H9 (cell line): ENCODE data around the gene EDIL3. TPM values are rescaled to one million over a fixed set of nuclear protein-coding genes. Genes with fewer than 3 reads are reported as not detected.

Experiments
- DNase-seq: peaks from one replicate; pipeline ENCODE4 v3.0.0-alpha.2; 2017
- H2AFZ ChIP-seq: one replicate; pipeline ENCODE4 v1.6.1; 2013; ENCODE audit warnings: mild to moderate bottlenecking, low read length, control low read depth, moderate library complexity
- H2AK5ac ChIP-seq: 2 replicates; pipeline ENCODE4 v1.6.1; 2013; ENCODE audit warnings: low read length, control low read depth, mixed read lengths; ENCODE audit not compliant: insufficient read length
- H2BK120ac ChIP-seq: one replicate; pipeline ENCODE4 v1.6.1; 2013; ENCODE audit warnings: low read depth, mild to moderate bottlenecking, low read length, control low read depth, inconsistent platforms; ENCODE audit not compliant: poor library complexity, severe bottlenecking
- H2BK12ac ChIP-seq: 2 replicates; pipeline ENCODE4 v1.6.1; 2013; ENCODE audit warnings: low read length, control low read depth, mixed read lengths, low read depth; ENCODE audit not compliant: insufficient read length
- H2BK15ac ChIP-seq: 2 replicates; pipeline ENCODE4 v1.6.1; 2013; ENCODE audit warnings: low read depth, low read length, control low read depth
- H2BK20ac ChIP-seq: one replicate; pipeline ENCODE4 v1.6.1; 2013; ENCODE audit warnings: low read depth, mild to moderate bottlenecking, low read length, control low read depth, inconsistent platforms; ENCODE audit not compliant: poor library complexity, severe bottlenecking
- H2BK5ac ChIP-seq: 2 replicates; pipeline ENCODE4 v1.6.1; 2013; ENCODE audit warnings: low read length, control low read depth, mixed read lengths; ENCODE audit not compliant: insufficient read length
- H3K14ac ChIP-seq: 2 replicates; pipeline ENCODE4 v1.6.1; 2013; ENCODE audit warnings: low read length, control low read depth; ENCODE audit not compliant: insufficient read depth
- H3K18ac ChIP-seq: 2 replicates; pipeline ENCODE4 v1.6.1; 2013; ENCODE audit warnings: low read depth, mild to moderate bottlenecking, mixed read lengths, low read length, control low read depth; ENCODE audit not compliant: insufficient read length
- H3K23ac ChIP-seq: 2 replicates; pipeline ENCODE4 v1.6.1; 2013; ENCODE audit warnings: low read length, control low read depth, mixed read lengths, low read depth; ENCODE audit not compliant: insufficient read length
- H3K23me2 ChIP-seq: 2 replicates; pipeline ENCODE4 v1.6.1; 2013; ENCODE audit warnings: low read depth, mild to moderate bottlenecking, mixed read lengths, low read length, control low read depth; ENCODE audit not compliant: insufficient read length, poor library complexity, severe bottlenecking
- H3K27ac ChIP-seq: 2 replicates; pipeline ENCODE4 v1.5.1; 2013; ENCODE audit warnings: low read length, control low read depth, mixed read lengths, low read depth; ENCODE audit not compliant: insufficient read length
- H3K27me3 ChIP-seq: 2 replicates; pipeline ENCODE4 v1.6.1; 2013; ENCODE audit warnings: low read length, control low read depth, inconsistent platforms; ENCODE audit not compliant: insufficient read depth
- H3K4ac ChIP-seq: 2 replicates; pipeline ENCODE4 v1.6.1; 2013; ENCODE audit warnings: low read depth, mild to moderate bottlenecking, control low read depth, inconsistent platforms, low read length, moderate library complexity
- H3K4me1 ChIP-seq: 2 replicates; pipeline ENCODE4 v1.6.1; 2013; ENCODE audit warnings: low read length, control low read depth, inconsistent platforms; ENCODE audit not compliant: insufficient read depth
- H3K4me2 ChIP-seq: 2 replicates; pipeline ENCODE4 v1.6.1; 2013; ENCODE audit warnings: low read length, control low read depth, mixed read lengths; ENCODE audit not compliant: insufficient read length, insufficient read depth
- H3K56ac ChIP-seq: 2 replicates; pipeline ENCODE4 v1.6.1; 2013; ENCODE audit warnings: low read depth, mild to moderate bottlenecking, mixed read lengths, low read length, control low read depth; ENCODE audit not compliant: insufficient read length
- H3K79me1 ChIP-seq: 2 replicates; pipeline ENCODE4 v1.6.1; 2013; ENCODE audit warnings: low read depth, mild to moderate bottlenecking, moderate library complexity, low read length, control low read depth, inconsistent platforms; ENCODE audit not compliant: insufficient read depth, poor library complexity, severe bottlenecking
- H3K79me2 ChIP-seq: 2 replicates; pipeline ENCODE4 v1.6.1; 2013; ENCODE audit warnings: low read length, control low read depth, inconsistent platforms; ENCODE audit not compliant: insufficient read depth
- H3K9ac ChIP-seq: 2 replicates; pipeline ENCODE4 v1.6.1; 2013; ENCODE audit warnings: low read length, control low read depth, mixed read lengths; ENCODE audit not compliant: insufficient read length; ENCODE audit errors: extremely low read depth
- H3K9me3 ChIP-seq: one replicate; pipeline ENCODE4 v1.6.1; 2013; ENCODE audit warnings: low read depth, low read length, inconsistent platforms; ENCODE audit not compliant: control insufficient read depth
- H3T11ph ChIP-seq: one replicate; pipeline ENCODE4 v1.6.1; 2013; ENCODE audit warnings: mild to moderate bottlenecking, low read length, control low read depth, inconsistent platforms
- H4K20me1 ChIP-seq: one replicate; pipeline ENCODE4 v1.6.1; 2013; ENCODE audit not compliant: control insufficient read depth, insufficient read length, insufficient read depth
- H4K5ac ChIP-seq: 2 replicates; pipeline ENCODE4 v1.6.1; 2013; ENCODE audit warnings: low read depth, mild to moderate bottlenecking, mixed read lengths, low read length, control low read depth; ENCODE audit not compliant: insufficient read length
- H4K8ac ChIP-seq: replicated peaks from 2 replicates; pipeline ENCODE4 v1.6.1; 2013; ENCODE audit warnings: low read length, control low read depth, mixed read lengths, low read depth; ENCODE audit not compliant: insufficient read length
- H4K91ac ChIP-seq: 2 replicates; pipeline ENCODE4 v1.6.1; 2013; ENCODE audit warnings: low read depth, mild to moderate bottlenecking, moderate library complexity, mixed read lengths, low read length, control low read depth; ENCODE audit not compliant: insufficient read length
- H3K27ac Mint-ChIP-seq, 3 experiments: 2 replicates in 2 of 3; 3 replicates in 1 of 3; pipeline ENCODE4 v1.8.0; 2020 to 2021; ENCODE audit warnings: mixed read lengths in 3 of 3, mild to moderate bottlenecking in 1 of 3, moderate library complexity in 1 of 3
- H3K27me3 Mint-ChIP-seq: 2 replicates; pipeline ENCODE4 v1.8.0; 2021; ENCODE audit warnings: low read depth, mild to moderate bottlenecking, moderate library complexity, mixed read lengths
- H3K36me3 Mint-ChIP-seq, 3 experiments: 2 replicates in 2 of 3; 3 replicates in 1 of 3; pipeline ENCODE4 v1.8.0; 2020 to 2021; ENCODE audit warnings: low read depth in 3 of 3, mixed read lengths in 3 of 3; ENCODE audit not compliant: insufficient read depth in 1 of 3
- H3K4me1 Mint-ChIP-seq, 2 experiments: 2 replicates each; pipeline ENCODE4 v1.8.0; 2020; ENCODE audit warnings: mixed read lengths in 2 of 2
- H3K4me3 Mint-ChIP-seq, 2 experiments: 2 replicates in 1 of 2; 3 replicates in 1 of 2; pipeline ENCODE4 v1.8.0; 2020 to 2021; ENCODE audit warnings: mild to moderate bottlenecking in 2 of 2, mixed read lengths in 2 of 2, moderate library complexity in 1 of 2
- H3K9me3 Mint-ChIP-seq, 2 experiments: 2 replicates in 1 of 2; 3 replicates in 1 of 2; pipeline ENCODE4 v1.8.0; 2020; ENCODE audit warnings: mild to moderate bottlenecking in 2 of 2, mixed read lengths in 2 of 2, moderate library complexity in 1 of 2
- CTCF ChIP-seq: fragments of 200-600 bp; sonication (generic); conservative IDR thresholded peaks from 3 replicates; pipeline ENCODE4 v1.8.0; 2021; ENCODE audit warnings: antibody characterized with exemption, mild to moderate bottlenecking
- WGBS: extraction: QIAGEN DNeasy Blood & Tissue Kit; methylation state at CpG from one replicate; pipeline ENCODE4 v1.1.7; 2013; ENCODE audit warnings: missing lambda C conversion rate, low lambda C conversion rate, mixed read lengths; ENCODE audit not compliant: insufficient read length; ENCODE audit errors: extremely low coverage; 5-methylcytosine and 5-hydroxymethylcytosine counted together
- total RNA-seq: library from RNA; stranded (reverse); gene quantifications from 2 replicates; pipeline ENCODE4 v1.2.1, GENCODE V29; 2021

EDIL3 gene
- total RNA-seq, 1 experiment from 2014 or later, result 61.9 TPM

GRCh38 chr5:83900306-83900705 lies 484.4 kb downstream of the EDIL3 start:
- Histone ChIP-seq H3K9me3 (no peaks in the 10 kb centered on the region), H2BK15ac (no peak overlapping the region), H2BK12ac (no peak overlapping the region), H3K79me2 (no peaks in the 10 kb centered on the region), H3K27ac (no peak overlapping the region), H3K4ac (no peak overlapping the region), H2BK120ac (no peak overlapping the region), H3K23ac (no peak overlapping the region), H3K4me1 (no peaks in the 10 kb centered on the region), H4K91ac (no peak overlapping the region), H2AFZ (no peak overlapping the region), H3T11ph (no peak overlapping the region), H4K20me1 (no peaks in the 10 kb centered on the region), H2AK5ac (no peak overlapping the region), H3K23me2 (peaks cover 2% of the 10 kb centered on the region), H3K79me1 (no peaks in the 10 kb centered on the region), H3K4me2 (no peak overlapping the region), H3K9ac (no peak overlapping the region), H3K27me3 (no peaks in the 10 kb centered on the region), H4K8ac (no peak overlapping the region), H2BK20ac (no peak overlapping the region), H4K5ac (no peak overlapping the region), H2BK5ac (no peak overlapping the region), H3K14ac (no peak overlapping the region), H3K56ac (no peak overlapping the region), H3K18ac (no peak overlapping the region)
- H3K9me3 Mint-ChIP-seq, result 0 out of 5 replicates have a peak, but pooled peaks cover 0 to 2% of the 10 kb centered on the region in 2 experiments
- H3K4me3 Mint-ChIP-seq, result no peak overlapping the region
- H3K27ac Mint-ChIP-seq, result no peak overlapping the region
- H3K36me3 Mint-ChIP-seq, result no peaks in the 10 kb centered on the region; a peak in 1 of 7 replicates
- H3K4me1 Mint-ChIP-seq, result peaks cover 0 to 2% of the 10 kb centered on the region in 2 experiments; a peak in 1 of 4 replicates
- no peaks in the 10 kb centered on the region; the same call in 1 of the 2 replicates for H3K27me3 Mint-ChIP-seq
- DNase-seq, result peak; percentile 33
- TF ChIP-seq CTCF, result no peak
- no CpG with 5 or more reads among the region's 3 CpGs for WGBS
